ENCODE results near the gene ZBTB7A.
"Not testable (repeated sequence)": the region's sequence is repeated elsewhere in the genome, so short reads cannot be mapped to it uniquely, and the experiment has no call there.

The ZBTB7A gene

DNA sequence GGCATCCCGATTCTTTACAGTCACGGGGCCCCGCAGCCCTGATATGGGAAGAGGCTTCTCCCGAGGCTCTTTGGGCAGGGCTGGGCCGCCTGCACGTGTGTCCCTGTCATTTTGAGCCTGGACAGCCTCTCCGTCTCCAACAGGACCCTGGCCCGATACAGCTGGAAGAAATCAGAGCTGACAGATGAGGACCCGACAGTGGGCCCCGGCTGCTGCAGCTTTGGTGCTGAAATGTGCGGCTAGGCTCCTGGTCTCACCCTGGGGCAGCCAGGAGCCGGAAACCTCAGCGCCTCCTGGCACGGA is 55.9 kb downstream of the ZBTB7A start:
- no peak for DNase-seq (ENCODE audit: low read depth)
- TF ChIP-seq, protein P1, sequence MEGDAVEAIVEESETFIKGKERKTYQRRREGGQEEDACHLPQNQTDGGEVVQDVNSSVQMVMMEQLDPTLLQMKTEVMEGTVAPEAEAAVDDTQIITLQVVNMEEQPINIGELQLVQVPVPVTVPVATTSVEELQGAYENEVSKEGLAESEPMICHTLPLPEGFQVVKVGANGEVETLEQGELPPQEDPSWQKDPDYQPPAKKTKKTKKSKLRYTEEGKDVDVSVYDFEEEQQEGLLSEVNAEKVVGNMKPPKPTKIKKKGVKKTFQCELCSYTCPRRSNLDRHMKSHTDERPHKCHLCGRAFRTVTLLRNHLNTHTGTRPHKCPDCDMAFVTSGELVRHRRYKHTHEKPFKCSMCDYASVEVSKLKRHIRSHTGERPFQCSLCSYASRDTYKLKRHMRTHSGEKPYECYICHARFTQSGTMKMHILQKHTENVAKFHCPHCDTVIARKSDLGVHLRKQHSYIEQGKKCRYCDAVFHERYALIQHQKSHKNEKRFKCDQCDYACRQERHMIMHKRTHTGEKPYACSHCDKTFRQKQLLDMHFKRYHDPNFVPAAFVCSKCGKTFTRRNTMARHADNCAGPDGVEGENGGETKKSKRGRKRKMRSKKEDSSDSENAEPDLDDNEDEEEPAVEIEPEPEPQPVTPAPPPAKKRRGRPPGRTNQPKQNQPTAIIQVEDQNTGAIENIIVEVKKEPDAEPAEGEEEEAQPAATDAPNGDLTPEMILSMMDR (IDR thresholded peaks at IDR 0.05; ENCODE audit: control insufficient read depth, extremely low read depth, insufficient read depth): no peak

DNA sequence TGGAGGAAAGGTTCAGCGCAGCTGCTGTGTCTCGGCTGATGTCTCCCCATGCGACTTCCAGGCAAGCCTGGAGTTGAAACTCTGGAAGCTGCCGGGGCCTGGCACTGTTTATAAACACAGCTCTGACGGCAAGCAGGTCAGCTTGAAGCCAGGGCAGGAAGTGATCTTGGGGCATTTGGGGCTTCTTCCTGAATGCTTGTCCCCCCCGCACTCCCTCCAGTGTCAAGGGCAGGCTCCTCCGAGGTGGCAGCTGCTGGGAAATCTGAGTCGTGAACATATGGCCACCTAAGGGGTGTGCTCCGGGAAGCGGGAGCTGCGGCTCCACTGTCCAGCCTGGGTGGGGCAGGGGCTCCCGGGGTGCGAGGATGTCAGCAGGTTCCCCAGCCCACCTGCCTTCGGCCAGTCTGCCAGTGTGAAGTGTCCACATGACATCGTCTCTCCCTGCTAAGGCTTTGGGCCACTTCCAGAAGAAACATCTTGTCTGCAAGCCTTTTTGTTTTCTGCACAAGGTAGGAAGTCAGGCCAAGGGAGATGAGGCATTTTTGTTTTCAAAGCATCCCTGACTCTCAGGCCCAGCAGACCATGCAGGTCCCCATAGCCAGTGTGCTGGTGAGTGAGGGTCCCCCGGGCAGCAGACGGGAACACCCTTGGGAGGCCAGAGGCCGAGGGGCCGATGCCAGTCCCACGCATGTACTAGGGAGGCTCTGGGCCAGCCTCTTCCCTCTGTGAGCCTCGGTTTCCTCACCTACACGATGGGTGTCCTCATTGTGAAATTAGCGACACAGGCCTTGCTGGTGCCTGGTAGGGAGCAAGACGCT is 56.5 kb downstream of the ZBTB7A start:
- TF ChIP-seq, protein P1 (IDR thresholded peaks at IDR 0.05; ENCODE audit: control insufficient read depth, extremely low read depth, insufficient read depth): no peak
- no peak overlapping the region for H3K4me3 ChIP-seq (ENCODE audit: low read depth, low read length)

More for the DNA sequence above, 55.9 kb downstream of the ZBTB7A start:
- H3K4me3 ChIP-seq (ENCODE audit: low read depth, low read length): no peak overlapping the region

DNA sequence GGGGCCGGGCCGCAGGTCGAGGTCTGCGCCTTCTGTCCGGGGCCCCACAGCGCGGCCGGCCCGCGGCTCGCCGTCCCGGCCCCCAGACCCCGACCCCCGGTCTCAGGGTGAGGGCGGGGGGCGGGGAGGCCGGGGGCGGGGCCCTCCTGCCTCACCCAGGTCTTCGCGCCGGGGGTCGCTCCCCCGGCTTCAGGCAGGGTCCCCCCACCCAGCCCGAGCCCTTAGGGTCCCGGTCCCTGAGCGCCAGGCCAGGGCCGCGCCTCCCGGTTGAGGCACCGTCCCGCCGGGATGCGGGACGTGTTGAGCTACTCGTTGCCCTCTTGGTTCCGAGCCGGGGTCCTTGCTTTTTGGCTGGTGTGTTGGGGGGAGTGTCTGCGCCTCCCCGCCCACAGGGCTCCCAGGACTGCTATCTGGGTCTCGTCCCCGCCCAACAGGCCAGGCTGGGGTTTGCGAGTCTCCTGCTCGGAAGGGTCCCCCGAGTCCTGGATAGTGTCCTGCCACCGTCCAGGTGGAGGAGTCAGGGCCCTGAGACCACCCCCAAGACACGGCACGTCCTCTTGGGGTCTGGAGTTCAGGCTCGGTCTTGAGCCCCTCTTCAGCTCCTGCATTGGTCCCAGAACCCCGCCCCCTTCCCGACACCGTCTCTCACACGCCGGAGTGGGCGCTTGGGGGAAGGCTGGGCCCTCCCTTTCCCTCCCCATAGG is 58.7 kb downstream of the ZBTB7A start:
- TF ChIP-seq, protein P1 (IDR thresholded peaks at IDR 0.05; ENCODE audit: control insufficient read depth, extremely low read depth, insufficient read depth): no peak
- no peak for DNase-seq (ENCODE audit: low read depth)
- peak overlapping the region; percentile 95 for H3K4me3 ChIP-seq (ENCODE audit: low read depth, low read length)

More for the DNA sequence above, 56.5 kb downstream of the ZBTB7A start:
- DNase-seq (ENCODE audit: low read depth): no peak

DNA sequence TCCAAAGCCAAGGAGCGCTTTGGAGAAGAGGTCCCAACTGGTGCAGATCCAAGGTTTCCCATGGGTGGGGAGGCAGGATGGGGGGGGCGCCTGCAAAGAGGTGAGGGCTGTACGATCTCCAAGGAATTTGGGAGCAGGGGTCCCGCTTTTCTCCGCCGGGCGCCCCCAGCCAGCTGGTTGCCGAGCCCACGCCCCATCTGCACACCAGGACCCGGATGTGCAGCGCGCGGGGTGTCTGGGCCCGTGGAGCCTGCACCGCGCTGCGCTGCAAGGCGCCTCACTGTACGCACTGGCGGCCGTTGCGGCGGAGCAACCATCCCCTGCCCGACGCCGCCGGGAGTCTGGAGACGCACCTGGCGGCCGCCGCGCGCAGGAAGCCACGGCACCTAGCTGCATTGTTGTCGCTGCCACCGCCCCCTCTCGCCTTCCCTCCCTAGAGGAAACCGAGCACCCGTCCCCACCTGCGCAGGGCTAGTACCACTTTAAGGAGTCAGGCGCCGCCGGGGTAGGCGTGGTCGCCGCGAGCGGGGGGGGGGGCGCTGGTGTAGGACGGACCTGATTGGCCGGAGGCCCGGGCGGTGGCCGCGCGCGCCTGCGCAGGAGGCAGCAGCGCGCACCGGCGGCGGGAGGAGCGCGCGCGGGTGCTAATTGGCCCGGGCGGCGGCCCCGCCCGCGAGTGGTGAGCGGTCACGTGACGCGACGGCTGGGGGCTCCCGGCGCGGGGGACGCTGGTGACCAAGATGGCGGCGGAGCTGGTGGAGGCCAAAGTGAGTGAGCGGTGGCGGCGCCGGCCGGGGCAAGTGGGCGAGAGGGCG is 59.5 kb downstream of the ZBTB7A start, which contains the start of gene PIAS4:
TSS of gene PIAS4 (plus strand) at position 716 of the 815 bp plus-strand sequence. CDS start at position 741, 25 bp downstream.
- TF ChIP-seq, protein P1 (IDR thresholded peaks at IDR 0.05; ENCODE audit: control insufficient read depth, extremely low read depth, insufficient read depth): no peak
- H3K4me3 ChIP-seq (ENCODE audit: low read depth, low read length): peak within 1 kb of the TSS; percentile 95
- DNase-seq (ENCODE audit: low read depth): peak; percentile 65

DNA sequence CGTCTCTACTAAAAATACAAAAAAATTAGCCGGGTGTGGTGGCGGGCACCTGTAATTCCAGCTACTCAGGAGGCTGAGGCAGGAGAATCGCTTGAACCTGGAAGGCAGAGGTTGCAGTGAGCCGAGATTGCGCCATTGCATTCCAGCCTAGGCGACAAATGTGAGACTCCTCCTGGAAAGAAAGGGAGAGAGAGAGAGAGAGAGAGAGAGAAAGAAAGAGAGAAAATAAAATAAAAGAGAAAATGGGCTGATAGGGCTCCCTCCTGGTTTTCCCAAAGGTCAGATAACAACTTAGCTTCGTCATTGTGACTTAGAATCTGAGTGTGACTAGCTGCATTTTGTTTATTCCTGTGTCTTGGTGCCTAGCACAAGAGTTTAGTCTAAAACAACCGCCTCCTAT is 61.3 kb downstream of the ZBTB7A start:
- H3K4me3 ChIP-seq (ENCODE audit: low read depth, low read length); DNase-seq (ENCODE audit: low read depth): not testable (repeated sequence)

DNA sequence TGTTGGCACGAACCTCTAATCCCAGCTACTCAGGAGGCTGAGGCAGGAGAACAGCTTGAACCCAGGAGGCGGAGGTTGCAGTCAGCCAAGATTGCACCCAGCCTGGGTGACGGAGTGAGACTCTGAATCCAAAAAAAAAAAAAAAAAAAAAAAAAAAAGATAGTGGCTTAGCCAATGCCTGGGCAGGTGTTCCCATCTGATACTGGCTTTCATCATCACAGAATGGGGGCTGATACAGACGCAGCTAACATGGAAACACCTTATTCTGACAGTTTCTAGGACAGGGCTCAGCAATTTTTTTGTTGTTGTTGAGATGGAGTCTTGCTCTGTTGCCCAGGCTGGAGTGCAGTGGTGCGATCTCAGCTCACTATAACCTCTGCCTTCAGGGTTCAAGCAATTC is 65.9 kb downstream of the ZBTB7A start:
- not testable (repeated sequence) for H3K4me3 ChIP-seq (ENCODE audit: low read depth, low read length); DNase-seq (ENCODE audit: low read depth)

DNA sequence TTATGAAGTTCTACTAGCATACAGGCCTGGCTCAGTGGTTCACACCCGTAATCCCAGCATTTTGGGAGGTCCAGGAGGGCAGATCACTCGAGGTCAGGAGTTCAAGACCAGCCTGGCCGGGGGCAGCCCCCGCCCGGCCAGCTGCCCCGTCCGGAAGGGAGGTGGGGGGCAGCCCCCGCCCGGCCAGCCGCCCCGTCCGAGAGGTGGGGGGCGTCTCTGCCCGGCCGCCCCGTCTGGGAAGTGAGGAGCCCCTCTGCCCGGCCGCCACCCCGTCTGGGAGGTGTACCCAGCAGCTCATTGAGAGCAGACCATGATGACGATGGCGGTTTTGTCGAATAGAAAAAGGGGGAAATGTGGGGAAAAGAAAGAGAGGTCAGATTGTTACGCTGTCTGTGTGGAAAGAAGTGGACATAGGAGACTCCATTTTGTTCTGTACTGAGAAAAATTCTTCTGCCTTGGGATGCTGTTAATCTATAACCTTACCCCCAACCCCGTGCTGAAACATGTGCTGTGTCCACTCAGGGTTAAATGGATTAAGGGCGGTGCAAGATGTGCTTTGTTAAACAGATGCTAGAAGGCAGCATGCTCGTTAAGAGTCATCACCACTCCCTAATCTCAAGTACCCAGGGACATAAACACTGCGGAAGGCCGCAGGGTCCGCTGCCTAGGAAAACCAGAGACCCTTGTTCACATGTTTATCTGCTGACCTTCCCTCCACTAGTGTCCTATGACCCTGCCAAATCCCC is 67.9 kb downstream of the ZBTB7A start:
- not testable (repeated sequence) for DNase-seq (ENCODE audit: low read depth); H3K4me3 ChIP-seq (ENCODE audit: low read depth, low read length)

DNA sequence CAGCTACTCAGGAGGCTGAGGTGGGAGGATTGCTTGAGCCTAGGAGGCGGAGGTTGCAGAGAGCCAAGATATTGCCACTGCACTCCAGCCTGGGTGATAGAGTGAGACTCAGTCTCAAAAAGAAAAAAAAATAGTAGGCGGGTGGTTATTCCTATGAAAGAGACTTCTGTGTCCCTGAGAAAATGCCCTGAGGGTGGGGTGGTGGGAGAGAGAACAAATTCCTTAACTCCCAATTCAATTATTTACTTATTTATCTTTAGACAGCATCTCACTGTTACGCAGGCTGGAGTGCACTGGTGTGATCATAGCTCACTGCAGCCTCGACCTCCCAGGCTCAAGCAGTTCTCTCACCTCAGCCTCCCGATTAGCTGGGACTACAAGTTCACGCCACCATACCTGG is 71.1 kb downstream of the ZBTB7A start:
- TF ChIP-seq, protein P1 (IDR thresholded peaks at IDR 0.05; ENCODE audit: control insufficient read depth, extremely low read depth, insufficient read depth): no peak
- no peak overlapping the region for H3K4me3 ChIP-seq (ENCODE audit: low read depth, low read length)
- DNase-seq (ENCODE audit: low read depth): no peak
